ENCODE results near the gene KDELR3. TPM values are rescaled to one million over a fixed set of nuclear protein-coding genes. Genes with fewer than 3 reads are reported as not detected.

KDELR3 gene
- total RNA-seq, result 10 to 100 TPM in 2 of 3 donors, 1 to 10 TPM in 1; 8.9 to 18.0 (median 14.9) TPM

GRCh38 chr22:38467904-38468442 is at the start of gene KDELR3:
TSS of gene KDELR3 (plus strand) at chr22:38468096. CDS start at chr22:38468234, 138 bp downstream.
- TF ChIP-seq, protein P1, sequence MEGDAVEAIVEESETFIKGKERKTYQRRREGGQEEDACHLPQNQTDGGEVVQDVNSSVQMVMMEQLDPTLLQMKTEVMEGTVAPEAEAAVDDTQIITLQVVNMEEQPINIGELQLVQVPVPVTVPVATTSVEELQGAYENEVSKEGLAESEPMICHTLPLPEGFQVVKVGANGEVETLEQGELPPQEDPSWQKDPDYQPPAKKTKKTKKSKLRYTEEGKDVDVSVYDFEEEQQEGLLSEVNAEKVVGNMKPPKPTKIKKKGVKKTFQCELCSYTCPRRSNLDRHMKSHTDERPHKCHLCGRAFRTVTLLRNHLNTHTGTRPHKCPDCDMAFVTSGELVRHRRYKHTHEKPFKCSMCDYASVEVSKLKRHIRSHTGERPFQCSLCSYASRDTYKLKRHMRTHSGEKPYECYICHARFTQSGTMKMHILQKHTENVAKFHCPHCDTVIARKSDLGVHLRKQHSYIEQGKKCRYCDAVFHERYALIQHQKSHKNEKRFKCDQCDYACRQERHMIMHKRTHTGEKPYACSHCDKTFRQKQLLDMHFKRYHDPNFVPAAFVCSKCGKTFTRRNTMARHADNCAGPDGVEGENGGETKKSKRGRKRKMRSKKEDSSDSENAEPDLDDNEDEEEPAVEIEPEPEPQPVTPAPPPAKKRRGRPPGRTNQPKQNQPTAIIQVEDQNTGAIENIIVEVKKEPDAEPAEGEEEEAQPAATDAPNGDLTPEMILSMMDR (IDR thresholded peaks at IDR 0.05), result no peak
- TF ChIP-seq POLR2AphosphoS5 (IDR thresholded peaks at IDR 0.05), result peak in 1 of 3 donors; percentile 33
- no peaks in the 10 kb centered on the region for H3K4me1 ChIP-seq
- H3K36me3 ChIP-seq, result no peaks in the 10 kb centered on the region
- peak within 1 kb of the TSS; percentile 58 to 93 (median 59) for H3K4me3 ChIP-seq
- no peaks in the 10 kb centered on the region for H3K9me3 ChIP-seq
- intact Hi-C loops (cut with DNase I; ENCODE audit: low total_unique reads), result no loop called here
- H3K27ac ChIP-seq, result peak within 1 kb of the TSS; percentile 55 to 56
- peak in 1 of 2 donors; percentile 41 for DNase-seq (ENCODE audit: low spot score in 2 of 2)
- peaks cover 0 to 2% of the 10 kb centered on the region in 2 donors for H3K27me3 ChIP-seq

- no peaks in the 10 kb centered on the region for H3K4me1 ChIP-seq
- no peak for DNase-seq (ENCODE audit: low spot score in 2 of 2)
- H3K4me3 ChIP-seq, result no peak overlapping the region
- intact Hi-C loops (cut with DNase I; ENCODE audit: low total_unique reads), result no loop called here
- no peaks in the 10 kb centered on the region for H3K36me3 ChIP-seq
- TF ChIP-seq POLR2AphosphoS5 (IDR thresholded peaks at IDR 0.05) (no peak), POLR2A (IDR thresholded peaks at IDR 0.05) (no peak)
- TF ChIP-seq, protein P1 (IDR thresholded peaks at IDR 0.05), result no peak
- no peaks in the 10 kb centered on the region for H3K9me3 ChIP-seq
- no peaks in the 10 kb centered on the region for H3K27me3 ChIP-seq
- H3K27ac ChIP-seq, result no peak overlapping the region
These were observed 49.3 kb upstream of the KDELR3 start for GRCh38 chr22:38418589-38418988.

DNA sequence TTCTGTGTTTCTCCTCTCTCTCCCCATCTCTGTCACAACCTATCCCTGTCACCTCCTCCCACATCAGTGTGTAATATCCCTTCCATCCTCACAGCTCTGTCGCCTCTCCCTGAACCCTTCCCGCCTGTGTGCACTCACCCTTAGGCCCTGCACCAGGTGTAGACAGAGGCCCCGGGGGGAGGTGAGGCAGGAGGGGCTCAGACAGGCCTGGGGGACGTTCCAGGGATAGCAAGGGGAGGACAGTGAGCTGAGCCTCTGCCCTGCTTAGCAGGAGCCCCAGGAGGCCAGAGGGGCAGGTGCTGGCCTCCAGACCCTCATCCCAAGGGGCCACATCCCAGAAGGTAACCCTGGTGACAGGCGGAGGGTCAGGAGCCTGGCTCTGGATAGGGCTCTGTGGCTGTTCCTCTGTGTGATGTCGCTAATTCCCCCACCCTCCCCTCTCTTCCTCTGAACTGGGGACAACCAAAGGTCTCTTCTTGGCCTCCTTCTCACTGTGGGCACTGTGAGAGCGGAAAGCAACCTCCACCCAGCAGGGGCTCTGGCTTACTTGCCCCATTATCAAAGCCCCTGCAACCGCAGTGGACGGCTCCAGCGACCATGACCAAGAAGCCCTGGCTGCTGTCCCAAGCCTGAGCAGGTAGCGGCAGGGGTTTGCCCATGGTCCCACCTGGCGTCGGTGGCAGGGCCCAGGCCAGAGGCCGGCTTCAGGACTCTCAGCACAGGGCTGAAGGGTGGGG is 48.6 kb upstream of the KDELR3 start:
- Histone ChIP-seq H3K4me1 (no peaks in the 10 kb centered on the region), H3K27me3 (no peaks in the 10 kb centered on the region), H3K4me3 (no peak overlapping the region), H3K27ac (no peak overlapping the region), H3K36me3 (no peaks in the 10 kb centered on the region), H3K9me3 (no peaks in the 10 kb centered on the region)
- TF ChIP-seq, protein P1 (IDR thresholded peaks at IDR 0.05), result no peak
- TF ChIP-seq POLR2AphosphoS5 (IDR thresholded peaks at IDR 0.05) (no peak), POLR2A (IDR thresholded peaks at IDR 0.05) (no peak)
- DNase-seq (ENCODE audit: low spot score in 2 of 2), result no peak
- intact Hi-C loops (cut with DNase I; ENCODE audit: low total_unique reads), result no loop called here

DNA sequence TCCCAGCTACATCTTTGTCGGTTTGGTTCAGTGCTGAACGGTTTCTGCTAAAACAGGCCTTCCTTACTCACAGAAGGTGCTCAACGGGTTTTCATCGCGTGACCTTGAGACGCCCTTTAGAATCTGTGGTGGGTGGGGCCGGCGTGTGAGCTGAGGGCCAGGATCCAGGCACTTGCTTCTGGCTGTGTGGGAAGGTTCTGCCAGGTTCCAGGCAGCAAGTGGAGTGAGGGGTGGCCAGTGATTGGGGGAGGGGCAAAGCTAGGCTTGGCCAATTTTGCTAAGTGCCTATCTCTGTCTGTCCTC is 48.1 kb upstream of the KDELR3 start:
- no peak for TF ChIP-seq POLR2A (IDR thresholded peaks at IDR 0.05)
- no peak for TF ChIP-seq POLR2AphosphoS5 (IDR thresholded peaks at IDR 0.05)
- no peaks in the 10 kb centered on the region for H3K36me3 ChIP-seq
- no peaks in the 10 kb centered on the region for H3K9me3 ChIP-seq
- no peak overlapping the region for H3K27ac ChIP-seq
- no peaks in the 10 kb centered on the region for H3K27me3 ChIP-seq
- intact Hi-C loops (cut with DNase I; ENCODE audit: low total_unique reads), result loop anchor here (10.0 kb wide), 1 partner anchor 1235 kb away; the partner anchor contains the start of gene C1QTNF6
- H3K4me3 ChIP-seq, result no peak overlapping the region
- no peaks in the 10 kb centered on the region for H3K4me1 ChIP-seq
- DNase-seq (ENCODE audit: low spot score in 2 of 2), result no peak

DNA sequence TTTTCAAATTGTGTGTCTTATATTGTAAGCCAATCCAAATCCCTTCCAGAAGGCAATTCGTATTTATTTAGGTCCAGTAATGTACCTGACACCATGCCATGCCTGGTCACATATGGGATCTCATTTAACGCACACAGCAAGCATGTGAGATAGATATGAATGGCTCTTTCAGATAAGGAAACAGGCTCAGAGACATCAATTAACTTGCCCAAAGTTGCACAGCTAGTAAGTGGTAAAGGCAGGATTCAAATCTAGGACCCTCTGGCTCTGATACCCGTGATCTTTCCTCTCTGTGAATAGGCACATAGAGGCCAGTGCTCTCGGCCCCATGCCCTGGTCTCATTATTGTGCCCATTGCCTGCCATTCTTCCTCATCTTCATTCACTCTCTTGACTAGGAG is 47.2 kb upstream of the KDELR3 start:
- no peak overlapping the region for H3K4me3 ChIP-seq
- no peaks in the 10 kb centered on the region for H3K4me1 ChIP-seq
- H3K36me3 ChIP-seq, result no peaks in the 10 kb centered on the region
- TF ChIP-seq POLR2AphosphoS5 (IDR thresholded peaks at IDR 0.05) (no peak), POLR2A (IDR thresholded peaks at IDR 0.05) (no peak)
- intact Hi-C loops (cut with DNase I; ENCODE audit: low total_unique reads), result loop anchor here (10.0 kb wide), 1 partner anchor 1236 kb away; the partner anchor contains the start of gene C1QTNF6
- H3K27ac ChIP-seq, result no peak overlapping the region
- DNase-seq (ENCODE audit: low spot score in 2 of 2), result no peak
- H3K27me3 ChIP-seq, result no peaks in the 10 kb centered on the region
- H3K9me3 ChIP-seq, result no peaks in the 10 kb centered on the region

Data from breast epithelium (tissue), 4 donors.